Brain pericyte (primary cell): ENCODE measurements around the gene DNPEP.
"Not testable (repeated sequence)": the region's sequence is repeated elsewhere in the genome, so short reads cannot be mapped to it uniquely, and the experiment has no call there.

Experiments
- DNase-seq: peaks from one replicate; pipeline ENCODE4 v3.0.0-alpha.2; 2012; ENCODE audit warnings: low read depth, low spot score

DNPEP gene

GRCh38 chr2:219401606-219402005, 13.9 kb upstream of the DNPEP start:
- DNase-seq, result no peak

DNA sequence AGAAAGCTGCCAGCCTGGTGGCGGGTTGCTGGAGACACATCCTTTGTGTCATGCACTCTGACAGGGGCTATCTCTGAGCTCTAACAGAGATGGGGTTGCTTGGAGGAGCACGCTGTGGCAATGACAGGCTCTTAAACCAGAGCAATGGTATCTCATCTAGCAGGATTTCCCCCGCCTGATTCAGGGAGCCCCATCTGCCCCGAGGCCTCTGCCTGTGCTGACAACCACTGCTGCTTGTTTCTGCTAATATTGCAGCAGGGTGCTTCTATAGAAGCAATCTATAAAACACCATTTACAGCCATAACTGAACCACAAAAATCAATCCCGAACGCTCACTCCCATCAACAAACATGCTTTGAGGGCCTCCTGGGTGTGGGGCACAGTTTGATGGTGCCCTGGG, 12.8 kb upstream of the DNPEP start:
- DNase-seq, result no peak

- no peak for DNase-seq
These were observed 12.2 kb upstream of the DNPEP start for GRCh38 chr2:219399716-219400478.

GRCh38 chr2:219398721-219399363, 11.1 kb upstream of the DNPEP start:
- no peak for DNase-seq

- DNase-seq, result no peak
These were observed 9.2 kb upstream of the DNPEP start for GRCh38 chr2:219396863-219397457.

GRCh38 chr2:219395609-219396008, 7.9 kb upstream of the DNPEP start:
- no peak for DNase-seq

GRCh38 chr2:219395056-219395455, 7.3 kb upstream of the DNPEP start:
- DNase-seq, result not testable (repeated sequence)

GRCh38 chr2:219392754-219393153, 5.0 kb upstream of the DNPEP start:
- no peak for DNase-seq

- DNase-seq, result no peak
These were observed 1.1 kb upstream of the DNPEP start for GRCh38 chr2:219388907-219389156.

GRCh38 chr2:219388121-219388906, 602 bp upstream of the DNPEP start:
- peak; percentile 82 for DNase-seq

GRCh38 chr2:219386532-219387280, 1.0 kb downstream of the DNPEP start:
- DNase-seq, result no peak

DNA sequence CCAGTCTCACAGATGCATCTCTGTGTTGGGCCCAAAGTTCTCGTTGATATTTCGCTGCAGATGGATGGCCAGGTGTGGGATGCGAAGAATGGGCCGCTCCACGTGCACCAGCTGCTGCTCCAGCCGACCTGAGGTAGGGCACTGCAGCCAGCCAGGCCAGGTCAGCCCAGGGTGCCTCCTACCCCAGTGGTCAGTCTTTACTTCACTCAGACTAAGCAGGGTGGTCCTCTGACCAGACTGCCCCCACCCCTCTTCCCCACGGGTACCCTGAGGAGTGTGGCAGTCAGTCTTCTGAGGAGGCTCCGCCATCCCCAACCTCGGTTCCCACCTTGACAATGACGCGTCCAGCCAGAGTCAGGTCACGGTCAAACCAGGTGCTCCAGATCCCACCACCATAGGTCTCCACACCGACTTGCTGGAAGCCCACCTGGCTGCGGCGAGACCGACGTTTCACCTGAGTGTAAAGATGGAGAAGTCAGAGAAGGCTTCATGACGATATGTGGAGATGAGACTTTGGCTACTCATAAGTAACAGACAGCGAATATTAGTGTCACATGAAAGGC, 1.7 kb downstream of the DNPEP start:
- no peak for DNase-seq

- no peak for DNase-seq
These were observed 2.9 kb downstream of the DNPEP start for GRCh38 chr2:219384859-219385258.

DNA sequence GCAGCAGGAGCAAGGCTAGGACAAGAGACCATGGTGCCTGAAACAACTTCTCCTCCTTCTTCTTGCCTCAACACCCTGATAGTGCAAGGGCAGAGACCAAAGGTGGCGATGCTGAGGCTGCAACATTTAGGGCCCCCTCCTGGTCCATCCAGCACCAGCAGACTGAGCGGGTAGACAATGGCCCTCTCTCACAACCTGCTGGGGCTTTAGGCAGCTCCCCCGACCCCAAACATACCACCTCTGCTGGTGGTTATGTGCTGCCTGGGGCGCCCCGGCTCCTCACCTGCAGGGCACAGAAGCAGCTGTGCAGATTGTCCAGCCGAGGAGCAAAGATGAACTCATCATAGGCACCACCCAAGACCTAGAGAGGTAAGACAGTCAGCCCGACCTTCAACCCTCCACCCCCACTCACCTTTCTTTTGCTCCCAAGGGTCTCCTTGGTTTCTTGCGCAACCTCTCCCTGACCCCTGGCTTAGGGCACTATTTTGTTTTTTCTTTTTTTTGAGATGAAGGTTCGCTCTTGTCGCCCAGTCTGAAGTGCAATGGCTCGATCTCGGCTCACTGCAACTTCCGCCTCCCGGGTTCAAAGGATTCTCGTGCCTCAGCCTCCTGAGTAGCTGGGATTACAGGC, 3.5 kb downstream of the DNPEP start:
- no peak for DNase-seq

GRCh38 chr2:219381448-219381847, 6.3 kb downstream of the DNPEP start:
- DNase-seq, result no peak

DNA sequence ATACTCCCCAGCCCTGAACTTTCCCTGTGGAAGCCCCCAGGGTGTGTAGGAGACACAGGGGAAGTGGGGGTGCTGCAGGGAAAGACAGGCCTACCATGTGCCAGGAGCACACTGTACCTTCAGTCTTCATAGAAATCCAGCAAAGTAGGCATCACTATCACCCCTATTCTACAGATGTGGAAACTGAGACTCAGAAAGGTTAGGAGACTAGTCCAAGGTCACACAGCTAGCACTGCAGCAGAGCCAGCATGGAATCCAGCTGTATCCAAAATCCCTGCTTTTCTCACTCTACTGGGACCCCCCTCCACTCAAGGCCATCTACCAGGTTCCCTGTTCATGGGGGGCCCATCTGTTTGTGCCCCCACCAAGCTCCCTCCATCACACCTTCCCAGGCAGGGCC, 6.8 kb downstream of the DNPEP start:
- no peak for DNase-seq

DNA sequence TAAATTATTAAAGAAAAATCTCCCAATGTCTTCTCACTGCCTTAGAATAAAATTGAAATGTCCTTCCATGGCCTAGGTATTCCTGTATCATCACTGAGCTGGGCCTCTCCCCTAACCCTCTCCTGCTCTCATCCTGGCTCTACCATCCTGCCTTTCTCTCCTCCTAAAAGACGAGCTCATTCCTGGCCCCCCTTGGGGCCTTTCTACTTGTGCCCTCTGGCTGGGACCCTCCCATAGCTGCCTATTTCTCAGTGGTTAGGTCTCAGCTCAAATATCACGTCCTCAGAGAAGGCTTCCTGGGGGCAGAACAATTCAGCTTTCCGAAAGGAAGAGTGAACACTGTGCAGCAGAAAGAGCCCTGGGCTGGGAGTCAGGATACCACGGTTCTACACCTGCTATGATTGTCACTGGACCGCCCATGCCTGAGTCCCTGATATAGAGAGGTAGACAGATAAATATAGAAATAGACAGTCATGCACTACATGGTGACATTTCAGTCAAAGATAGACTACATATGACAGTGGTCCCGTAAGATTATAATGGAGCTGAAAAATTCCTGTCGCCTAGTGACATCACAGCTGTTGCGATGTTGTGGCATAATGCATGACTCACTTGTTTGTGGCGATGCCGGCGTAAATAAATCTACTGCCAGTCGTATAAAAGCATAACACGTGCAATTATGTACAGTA, 9.4 kb downstream of the DNPEP start:
- no peak for DNase-seq

- DNase-seq, result no peak
These were observed 18.3 kb downstream of the DNPEP start for GRCh38 chr2:219369447-219369861.

GRCh38 chr2:219368690-219369191, 19.0 kb downstream of the DNPEP start:
- no peak for DNase-seq

GRCh38 chr2:219362524-219363164, 25.1 kb downstream of the DNPEP start:
- peak; percentile 81 for DNase-seq
